GM23338 (cell line): ENCODE data around the gene MED27. TPM values are rescaled to one million over a fixed set of nuclear protein-coding genes. Genes with fewer than 3 reads are reported as not detected.

Source experiments
- JUNB ChIP-seq: IDR thresholded peaks from one replicate; pipeline ENCODE4 v1.6.1; 2016; ENCODE audit warnings: antibody characterized with exemption; ENCODE audit not compliant: unreplicated experiment
- POLR2AphosphoS5 ChIP-seq: IDR thresholded peaks from 2 replicates; pipeline ENCODE4 v1.6.1; 2016; ENCODE audit warnings: antibody characterized with exemption, low read depth
- STAT1 ChIP-seq: IDR thresholded peaks from one replicate; pipeline ENCODE4 v1.6.1; 2016; ENCODE audit warnings: antibody characterized with exemption; ENCODE audit not compliant: unreplicated experiment
- ZNF114 ChIP-seq: fragments of 250-450 bp; sonication (Bioruptor Pico); IDR thresholded peaks from 2 replicates; pipeline ENCODE4 v1.5.0; 2020; ENCODE audit warnings: mild to moderate bottlenecking, moderate library complexity
- polyA plus RNA-seq: library from polyadenylated mRNA; unstranded; fragments of >200 nt; fragmentation: Nextera tagmentation; extraction: Ambion mirVana; gene quantifications from 2 replicates; pipeline ENCODE4 v1.2.1, GENCODE V29; 2016
- total RNA-seq: library from RNA; depleted of rRNA; stranded (reverse); fragments of >200 nt; shearing (Covaris generic); gene quantifications from 2 replicates; pipeline ENCODE4 v1.2.3, GENCODE V29; 2014
- TF ChIP-seq, protein P1 (sequence below): fragments of 250-450 bp; sonication (Bioruptor Pico); IDR thresholded peaks from 2 replicates; pipeline ENCODE4 v1.5.0; 2020; ENCODE audit warnings: mild to moderate bottlenecking, moderate library complexity
- TF ChIP-seq, protein P2 (sequence below): IDR thresholded peaks from 2 replicates; pipeline ENCODE4 v1.6.1; 2016; ENCODE audit warnings: antibody characterized with exemption
- TF ChIP-seq, protein P3 (sequence below), 2 experiments: fragments of 200-600 bp in 1 of 2; sonication (generic) in 1 of 2; conservative IDR thresholded peaks; 2 replicates each; pipeline versions ENCODE4 v1.5.1 to v1.6.1; 2016 to 2017; ENCODE audit warnings: antibody characterized with exemption in 2 of 2, low read depth in 2 of 2, mild to moderate bottlenecking in 2 of 2, moderate library complexity in 1 of 2

Gene MED27
- total and polyA plus RNA-seq, 2 experiments from 2014 or later = 30.6 to 35.0 TPM

DNA sequence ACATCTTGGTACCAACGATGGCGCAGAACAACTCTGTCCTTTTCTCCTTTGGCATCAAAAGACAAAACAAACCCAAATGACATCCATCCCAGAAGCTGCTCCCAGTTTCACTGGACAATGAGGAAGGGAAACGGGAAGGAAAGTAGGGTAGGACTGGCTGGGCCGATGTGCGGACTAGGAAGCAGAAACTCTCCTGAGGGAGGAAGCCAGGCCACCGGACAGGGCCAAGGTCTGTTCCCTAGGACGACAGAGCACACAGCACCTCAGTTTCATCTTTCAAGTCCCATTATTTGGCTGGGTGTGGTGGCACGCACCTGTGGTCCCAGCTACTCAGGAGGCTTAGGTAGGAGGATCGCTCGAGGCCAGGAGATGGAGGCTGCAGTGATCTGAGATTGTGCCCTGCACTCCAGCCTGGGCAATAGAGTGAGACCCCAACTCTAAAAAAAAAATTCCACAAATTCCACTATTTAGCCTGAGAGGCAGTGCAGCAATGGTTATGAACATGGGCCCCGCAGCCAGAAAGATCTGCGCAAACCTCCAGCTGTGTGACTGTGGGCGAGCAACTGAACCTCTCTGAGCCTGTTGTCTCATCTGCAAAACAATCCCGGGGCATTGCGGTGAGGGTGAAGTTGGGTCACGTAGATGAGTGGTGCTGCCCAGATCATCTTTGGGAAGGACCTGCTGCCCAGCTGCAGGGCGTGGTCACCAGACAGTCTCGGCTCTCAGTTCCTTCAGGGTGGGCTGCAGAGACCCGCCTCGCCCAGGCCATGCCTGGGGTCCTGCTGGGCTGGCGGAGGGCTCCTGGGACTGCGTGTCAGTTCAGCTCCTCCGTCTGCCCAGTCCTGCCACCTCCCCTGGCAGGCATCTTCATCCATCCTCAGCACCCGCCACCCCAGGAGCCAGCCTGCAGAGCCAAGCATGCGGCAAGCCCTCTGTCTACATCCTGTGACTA lies 238.6 kb downstream of the MED27 start (continued):
- TF ChIP-seq, protein P1, sequence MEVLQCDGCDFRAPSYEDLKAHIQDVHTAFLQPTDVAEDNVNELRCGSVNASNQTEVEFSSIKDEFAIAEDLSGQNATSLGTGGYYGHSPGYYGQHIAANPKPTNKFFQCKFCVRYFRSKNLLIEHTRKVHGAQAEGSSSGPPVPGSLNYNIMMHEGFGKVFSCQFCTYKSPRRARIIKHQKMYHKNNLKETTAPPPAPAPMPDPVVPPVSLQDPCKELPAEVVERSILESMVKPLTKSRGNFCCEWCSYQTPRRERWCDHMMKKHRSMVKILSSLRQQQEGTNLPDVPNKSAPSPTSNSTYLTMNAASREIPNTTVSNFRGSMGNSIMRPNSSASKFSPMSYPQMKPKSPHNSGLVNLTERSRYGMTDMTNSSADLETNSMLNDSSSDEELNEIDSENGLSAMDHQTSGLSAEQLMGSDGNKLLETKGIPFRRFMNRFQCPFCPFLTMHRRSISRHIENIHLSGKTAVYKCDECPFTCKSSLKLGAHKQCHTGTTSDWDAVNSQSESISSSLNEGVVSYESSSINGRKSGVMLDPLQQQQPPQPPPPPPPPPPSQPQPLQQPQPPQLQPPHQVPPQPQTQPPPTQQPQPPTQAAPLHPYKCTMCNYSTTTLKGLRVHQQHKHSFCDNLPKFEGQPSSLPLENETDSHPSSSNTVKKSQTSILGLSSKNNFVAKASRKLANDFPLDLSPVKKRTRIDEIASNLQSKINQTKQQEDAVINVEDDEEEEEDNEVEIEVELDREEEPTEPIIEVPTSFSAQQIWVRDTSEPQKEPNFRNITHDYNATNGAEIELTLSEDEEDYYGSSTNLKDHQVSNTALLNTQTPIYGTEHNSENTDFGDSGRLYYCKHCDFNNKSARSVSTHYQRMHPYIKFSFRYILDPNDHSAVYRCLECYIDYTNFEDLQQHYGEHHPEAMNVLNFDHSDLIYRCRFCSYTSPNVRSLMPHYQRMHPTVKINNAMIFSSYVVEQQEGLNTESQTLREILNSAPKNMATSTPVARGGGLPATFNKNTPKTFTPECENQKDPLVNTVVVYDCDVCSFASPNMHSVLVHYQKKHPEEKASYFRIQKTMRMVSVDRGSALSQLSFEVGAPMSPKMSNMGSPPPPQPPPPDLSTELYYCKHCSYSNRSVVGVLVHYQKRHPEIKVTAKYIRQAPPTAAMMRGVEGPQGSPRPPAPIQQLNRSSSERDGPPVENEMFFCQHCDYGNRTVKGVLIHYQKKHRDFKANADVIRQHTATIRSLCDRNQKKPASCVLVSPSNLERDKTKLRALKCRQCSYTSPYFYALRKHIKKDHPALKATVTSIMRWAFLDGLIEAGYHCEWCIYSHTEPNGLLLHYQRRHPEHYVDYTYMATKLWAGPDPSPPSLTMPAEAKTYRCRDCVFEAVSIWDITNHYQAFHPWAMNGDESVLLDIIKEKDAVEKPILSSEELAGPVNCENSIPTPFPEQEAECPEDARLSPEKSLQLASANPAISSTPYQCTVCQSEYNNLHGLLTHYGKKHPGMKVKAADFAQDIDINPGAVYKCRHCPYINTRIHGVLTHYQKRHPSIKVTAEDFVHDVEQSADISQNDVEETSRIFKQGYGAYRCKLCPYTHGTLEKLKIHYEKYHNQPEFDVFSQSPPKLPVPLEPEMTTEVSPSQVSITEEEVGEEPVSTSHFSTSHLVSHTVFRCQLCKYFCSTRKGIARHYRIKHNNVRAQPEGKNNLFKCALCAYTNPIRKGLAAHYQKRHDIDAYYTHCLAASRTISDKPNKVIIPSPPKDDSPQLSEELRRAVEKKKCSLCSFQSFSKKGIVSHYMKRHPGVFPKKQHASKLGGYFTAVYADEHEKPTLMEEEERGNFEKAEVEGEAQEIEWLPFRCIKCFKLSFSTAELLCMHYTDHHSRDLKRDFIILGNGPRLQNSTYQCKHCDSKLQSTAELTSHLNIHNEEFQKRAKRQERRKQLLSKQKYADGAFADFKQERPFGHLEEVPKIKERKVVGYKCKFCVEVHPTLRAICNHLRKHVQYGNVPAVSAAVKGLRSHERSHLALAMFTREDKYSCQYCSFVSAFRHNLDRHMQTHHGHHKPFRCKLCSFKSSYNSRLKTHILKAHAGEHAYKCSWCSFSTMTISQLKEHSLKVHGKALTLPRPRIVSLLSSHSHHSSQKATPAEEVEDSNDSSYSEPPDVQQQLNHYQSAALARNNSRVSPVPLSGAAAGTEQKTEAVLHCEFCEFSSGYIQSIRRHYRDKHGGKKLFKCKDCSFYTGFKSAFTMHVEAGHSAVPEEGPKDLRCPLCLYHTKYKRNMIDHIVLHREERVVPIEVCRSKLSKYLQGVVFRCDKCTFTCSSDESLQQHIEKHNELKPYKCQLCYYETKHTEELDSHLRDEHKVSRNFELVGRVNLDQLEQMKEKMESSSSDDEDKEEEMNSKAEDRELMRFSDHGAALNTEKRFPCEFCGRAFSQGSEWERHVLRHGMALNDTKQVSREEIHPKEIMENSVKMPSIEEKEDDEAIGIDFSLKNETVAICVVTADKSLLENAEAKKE = no peak
- TF ChIP-seq ZNF114 (no peak), JUNB (no peak), STAT1 (no peak), POLR2AphosphoS5 (no peak)
- TF ChIP-seq, protein P2, sequence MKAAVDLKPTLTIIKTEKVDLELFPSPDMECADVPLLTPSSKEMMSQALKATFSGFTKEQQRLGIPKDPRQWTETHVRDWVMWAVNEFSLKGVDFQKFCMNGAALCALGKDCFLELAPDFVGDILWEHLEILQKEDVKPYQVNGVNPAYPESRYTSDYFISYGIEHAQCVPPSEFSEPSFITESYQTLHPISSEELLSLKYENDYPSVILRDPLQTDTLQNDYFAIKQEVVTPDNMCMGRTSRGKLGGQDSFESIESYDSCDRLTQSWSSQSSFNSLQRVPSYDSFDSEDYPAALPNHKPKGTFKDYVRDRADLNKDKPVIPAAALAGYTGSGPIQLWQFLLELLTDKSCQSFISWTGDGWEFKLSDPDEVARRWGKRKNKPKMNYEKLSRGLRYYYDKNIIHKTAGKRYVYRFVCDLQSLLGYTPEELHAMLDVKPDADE = no peak
- TF ChIP-seq, protein P3, sequence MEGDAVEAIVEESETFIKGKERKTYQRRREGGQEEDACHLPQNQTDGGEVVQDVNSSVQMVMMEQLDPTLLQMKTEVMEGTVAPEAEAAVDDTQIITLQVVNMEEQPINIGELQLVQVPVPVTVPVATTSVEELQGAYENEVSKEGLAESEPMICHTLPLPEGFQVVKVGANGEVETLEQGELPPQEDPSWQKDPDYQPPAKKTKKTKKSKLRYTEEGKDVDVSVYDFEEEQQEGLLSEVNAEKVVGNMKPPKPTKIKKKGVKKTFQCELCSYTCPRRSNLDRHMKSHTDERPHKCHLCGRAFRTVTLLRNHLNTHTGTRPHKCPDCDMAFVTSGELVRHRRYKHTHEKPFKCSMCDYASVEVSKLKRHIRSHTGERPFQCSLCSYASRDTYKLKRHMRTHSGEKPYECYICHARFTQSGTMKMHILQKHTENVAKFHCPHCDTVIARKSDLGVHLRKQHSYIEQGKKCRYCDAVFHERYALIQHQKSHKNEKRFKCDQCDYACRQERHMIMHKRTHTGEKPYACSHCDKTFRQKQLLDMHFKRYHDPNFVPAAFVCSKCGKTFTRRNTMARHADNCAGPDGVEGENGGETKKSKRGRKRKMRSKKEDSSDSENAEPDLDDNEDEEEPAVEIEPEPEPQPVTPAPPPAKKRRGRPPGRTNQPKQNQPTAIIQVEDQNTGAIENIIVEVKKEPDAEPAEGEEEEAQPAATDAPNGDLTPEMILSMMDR (conservative IDR thresholded peaks at IDR 0.05; ENCODE audit: low read depth in 2 of 2) = no peak
